A172 (cell line): ENCODE data around the gene SMIM7. TPM values are rescaled to one million over a fixed set of nuclear protein-coding genes. Genes with fewer than 3 reads are reported as not detected.

Source experiments
- total RNA-seq: library from RNA; depleted of rRNA; stranded (reverse); fragments of >200 nt; shearing (Covaris generic); gene quantifications from 2 replicates; pipeline ENCODE4 v1.2.3, GENCODE V29; 2014; rRNA removed

The SMIM7 gene
- total RNA-seq, 1 experiment from 2014 or later = 132 TPM

Other genes with a start within 250 kb of the SMIM7 start
- 9.4 and 12.3 TPM in 2 replicates for gene EPS15L1, start 188.2 kb downstream of the SMIM7 start, total RNA-seq
- not detected in 2 replicates for gene CALR3, start 164.0 kb downstream of the SMIM7 start, total RNA-seq
- gene C19orf44, start 163.8 kb downstream of the SMIM7 start, total RNA-seq = 3.4 and 4.2 TPM in 2 replicates
- gene CHERP, start 117.7 kb downstream of the SMIM7 start, total RNA-seq = 2.9 and 3.3 TPM in 2 replicates
- gene SLC35E1, start 87.7 kb downstream of the SMIM7 start, total RNA-seq = 29.1 TPM in 2 replicates
- gene MED26, start 31.9 kb downstream of the SMIM7 start, total RNA-seq = 8.5 and 10.0 TPM in 2 replicates
- gene TMEM38A, start 995 bp upstream of the SMIM7 start, total RNA-seq = 7.3 and 10.2 TPM in 2 replicates
- gene NWD1, start 59.7 kb upstream of the SMIM7 start, total RNA-seq = 0.09 TPM in 1 of 2 replicates, not detected in the other
- gene SIN3B, start 169.3 kb upstream of the SMIM7 start, total RNA-seq = 23.9 and 24.7 TPM in 2 replicates
- gene F2RL3, start 228.9 kb upstream of the SMIM7 start, total RNA-seq = not detected in 2 replicates